ENCODE data around the gene PTK6.
A peak's percentile ranks its signal among the peaks of the same experiment; 100 is the strongest.
"Not testable (repeated sequence)": the region's sequence is repeated elsewhere in the genome, so short reads cannot be mapped to it uniquely, and the experiment has no call there.

The PTK6 gene

GRCh38 chr20:63482021-63482587 lies 55.1 kb downstream of the PTK6 start:
- Histone ChIP-seq H3K27ac (replicated peaks; ENCODE audit: low read length) (no peak overlapping the region), H3K9me3 (replicated peaks in 1 of 2; ENCODE audit: control insufficient read depth in 2 of 2, insufficient read depth in 1 of 2, low read depth in 1 of 2, low read length in 2 of 2) (no peaks in the 10 kb centered on the region), H4K91ac (ENCODE audit: low read depth, low read length, poor library complexity) (no peak overlapping the region), H2BK15ac (ENCODE audit: low read length) (peak overlapping the region; percentile 43), H2BK5ac (ENCODE audit: low read length) (no peak overlapping the region), H3K9ac (ENCODE audit: low read depth, low read length, poor library complexity) (no peak overlapping the region), H3K23ac (ENCODE audit: low read depth, low read length, poor library complexity) (no peak overlapping the region), H3K4ac (ENCODE audit: low read length) (no peak overlapping the region), H3K14ac (ENCODE audit: low read length) (peak overlapping the region; percentile 38), H3K4me2 (ENCODE audit: insufficient read depth, low read length, poor library complexity, severe bottlenecking) (no peak overlapping the region), H3K27me3 (ENCODE audit: control insufficient read depth in 3 of 3, insufficient read depth in 3 of 3, low read depth in 1 of 3, low read length in 3 of 3) (peaks cover 0 to 50% (median under 1%) of the 10 kb centered on the region in 3 experiments), H3K36me3 (replicated peaks in 1 of 2; ENCODE audit: control insufficient read depth in 2 of 2, insufficient read depth in 2 of 2, low read length in 2 of 2) (no peaks in the 10 kb centered on the region), H3K4me3 (ENCODE audit: low read length in 2 of 2) (no peak overlapping the region), H2BK12ac (ENCODE audit: low read length) (no peak overlapping the region), H3K18ac (ENCODE audit: low read length) (peak overlapping the region; percentile 57), H4K8ac (ENCODE audit: low read depth, low read length) (no peak overlapping the region), H3K4me1 (ENCODE audit: control insufficient read depth in 2 of 2, insufficient read depth in 1 of 2, low read depth in 1 of 2, low read length in 2 of 2) (peaks cover 4 to 13% of the 10 kb centered on the region in 2 donors), H2BK120ac (ENCODE audit: low read depth, low read length) (no peak overlapping the region), H2AK5ac (ENCODE audit: low read depth, low read length) (peak overlapping the region; percentile 37), H3K79me1 (ENCODE audit: low read depth, low read length) (peaks cover under 1% of the 10 kb centered on the region), H2AFZ (ENCODE audit: low read length) (no peak overlapping the region)
- DNase-seq (ENCODE audit: low spot score): no peak
- WGBS, 2 donors (ENCODE audit: extremely low coverage in 2 of 2, insufficient read length in 2 of 2, insufficient replicate concordance in 1 of 2): no CpG with 5 or more reads among the region's 11 CpGs

GRCh38 chr20:63481503-63481902 lies 55.7 kb downstream of the PTK6 start:
- H3K27me3 ChIP-seq (ENCODE audit: control insufficient read depth in 3 of 3, insufficient read depth in 3 of 3, low read depth in 1 of 3, low read length in 3 of 3): peaks cover 0 to 52% (median 0%) of the 10 kb centered on the region in 3 experiments

GRCh38 chr20:63479695-63480419 lies 57.3 kb downstream of the PTK6 start:
- H3K14ac ChIP-seq (ENCODE audit: low read length); H2BK12ac ChIP-seq (ENCODE audit: low read length); H3K79me1 ChIP-seq (ENCODE audit: low read depth, low read length); H3K9ac ChIP-seq (ENCODE audit: low read depth, low read length, poor library complexity); H3K4me3 ChIP-seq (ENCODE audit: low read length in 2 of 2); H3K36me3 ChIP-seq (replicated peaks in 1 of 2; ENCODE audit: control insufficient read depth in 2 of 2, insufficient read depth in 2 of 2, low read length in 2 of 2); H2BK15ac ChIP-seq (ENCODE audit: low read length); DNase-seq (ENCODE audit: low spot score); H3K9me3 ChIP-seq (replicated peaks in 1 of 2; ENCODE audit: control insufficient read depth in 2 of 2, insufficient read depth in 1 of 2, low read depth in 1 of 2, low read length in 2 of 2); H4K91ac ChIP-seq (ENCODE audit: low read depth, low read length, poor library complexity); H3K4ac ChIP-seq (ENCODE audit: low read length); H2BK120ac ChIP-seq (ENCODE audit: low read depth, low read length); H3K18ac ChIP-seq (ENCODE audit: low read length); H2AFZ ChIP-seq (ENCODE audit: low read length); H3K4me2 ChIP-seq (ENCODE audit: insufficient read depth, low read length, poor library complexity, severe bottlenecking); H2AK5ac ChIP-seq (ENCODE audit: low read depth, low read length); H4K8ac ChIP-seq (ENCODE audit: low read depth, low read length); H2BK5ac ChIP-seq (ENCODE audit: low read length); H3K27ac ChIP-seq (replicated peaks; ENCODE audit: low read length): not testable (repeated sequence)
- H3K4me1 ChIP-seq (ENCODE audit: control insufficient read depth in 2 of 2, insufficient read depth in 1 of 2, low read depth in 1 of 2, low read length in 2 of 2): peaks cover 4 to 13% of the 10 kb centered on the region in 2 donors
- peak overlapping the region; percentile 73 for H3K23ac ChIP-seq (ENCODE audit: low read depth, low read length, poor library complexity)
- WGBS, 2 donors (ENCODE audit: extremely low coverage in 2 of 2, insufficient read length in 2 of 2, insufficient replicate concordance in 1 of 2): no CpG with 5 or more reads among the region's 32 CpGs
- H3K27me3 ChIP-seq (ENCODE audit: control insufficient read depth in 3 of 3, insufficient read depth in 3 of 3, low read depth in 1 of 3, low read length in 3 of 3): peaks cover 0 to 58% (median 3%) of the 10 kb centered on the region in 3 experiments

More at GRCh38 chr20:63481503-63481902, 55.7 kb downstream of the PTK6 start:
- Histone ChIP-seq H2BK15ac (ENCODE audit: low read length) (no peak overlapping the region), H4K91ac (ENCODE audit: low read depth, low read length, poor library complexity) (no peak overlapping the region), H3K9ac (ENCODE audit: low read depth, low read length, poor library complexity) (no peak overlapping the region), H2BK12ac (ENCODE audit: low read length) (no peak overlapping the region), H2BK120ac (ENCODE audit: low read depth, low read length) (no peak overlapping the region), H2AK5ac (ENCODE audit: low read depth, low read length) (no peak overlapping the region), H3K4ac (ENCODE audit: low read length) (no peak overlapping the region), H2AFZ (ENCODE audit: low read length) (no peak overlapping the region), H2BK5ac (ENCODE audit: low read length) (no peak overlapping the region), H3K14ac (ENCODE audit: low read length) (peak overlapping the region; percentile 25), H3K4me3 (ENCODE audit: low read length in 2 of 2) (no peak overlapping the region), H3K27ac (replicated peaks; ENCODE audit: low read length) (no peak overlapping the region), H3K36me3 (replicated peaks in 1 of 2; ENCODE audit: control insufficient read depth in 2 of 2, insufficient read depth in 2 of 2, low read length in 2 of 2) (no peaks in the 10 kb centered on the region), H3K18ac (ENCODE audit: low read length) (no peak overlapping the region), H3K4me2 (ENCODE audit: insufficient read depth, low read length, poor library complexity, severe bottlenecking) (no peak overlapping the region), H3K4me1 (ENCODE audit: control insufficient read depth in 2 of 2, insufficient read depth in 1 of 2, low read depth in 1 of 2, low read length in 2 of 2) (peaks cover 4 to 13% of the 10 kb centered on the region in 2 donors), H4K8ac (ENCODE audit: low read depth, low read length) (no peak overlapping the region), H3K9me3 (replicated peaks in 1 of 2; ENCODE audit: control insufficient read depth in 2 of 2, insufficient read depth in 1 of 2, low read depth in 1 of 2, low read length in 2 of 2) (no peaks in the 10 kb centered on the region), H3K23ac (ENCODE audit: low read depth, low read length, poor library complexity) (peak overlapping the region; percentile 67), H3K79me1 (ENCODE audit: low read depth, low read length) (no peaks in the 10 kb centered on the region)
- DNase-seq (ENCODE audit: low spot score): no peak
- WGBS, 2 donors (ENCODE audit: extremely low coverage in 2 of 2, insufficient read length in 2 of 2, insufficient replicate concordance in 1 of 2): no CpG with 5 or more reads among the region's 12 CpGs

Measured in neuronal stem cell (in vitro differentiated cells).